WERI-Rb-1 (cell line): ENCODE results near the gene HEXD.

Source experiments
- DNase-seq: peaks from one replicate; pipeline ENCODE4 v3.0.0-alpha.2; 2020
- H3K27ac ChIP-seq: fragments of 250-450 bp; sonication (Bioruptor Pico); 2 replicates; pipeline ENCODE4 v1.5.1; 2020; ENCODE audit warnings: mild to moderate bottlenecking, moderate library complexity
- H3K27me3 ChIP-seq: fragments of 250-450 bp; sonication (Bioruptor Pico); 2 replicates; pipeline ENCODE4 v1.5.1; 2021; ENCODE audit warnings: mild to moderate bottlenecking, low read depth, moderate library complexity; ENCODE audit not compliant: insufficient read depth, severe bottlenecking
- H3K36me3 ChIP-seq: fragments of 250-450 bp; sonication (Bioruptor Pico); 2 replicates; pipeline ENCODE4 v1.5.1; 2020; ENCODE audit warnings: mild to moderate bottlenecking, moderate library complexity
- H3K4me3 ChIP-seq: 2 replicates; pipeline ENCODE4 v1.5.1; 2011; ENCODE audit warnings: low read depth, mild to moderate bottlenecking, control low read depth, low read length
- H3K9me3 ChIP-seq: fragments of 250-450 bp; sonication (Bioruptor Pico); 2 replicates; pipeline ENCODE4 v1.5.1; 2021; ENCODE audit warnings: mild to moderate bottlenecking, moderate library complexity; ENCODE audit not compliant: severe bottlenecking
- TF ChIP-seq, protein P1 (sequence below): IDR thresholded peaks from 2 replicates; pipeline ENCODE4 v1.5.1; 2011; ENCODE audit warnings: low read depth, mild to moderate bottlenecking, control low read depth, inconsistent platforms, low read length

The HEXD gene

GRCh38 chr17:82439194-82439828 lies 21.2 kb downstream of the HEXD start:
- DNase-seq: peak; percentile 15
- Histone ChIP-seq H3K27me3 (no peaks in the 10 kb centered on the region), H3K27ac (peak overlapping the region; percentile 21; the same call in 1 of the 2 replicates), H3K9me3 (no peaks in the 10 kb centered on the region), H3K36me3 (peaks cover 72% of the 10 kb centered on the region), H3K4me3 (no peak overlapping the region)
- TF ChIP-seq, protein P1, sequence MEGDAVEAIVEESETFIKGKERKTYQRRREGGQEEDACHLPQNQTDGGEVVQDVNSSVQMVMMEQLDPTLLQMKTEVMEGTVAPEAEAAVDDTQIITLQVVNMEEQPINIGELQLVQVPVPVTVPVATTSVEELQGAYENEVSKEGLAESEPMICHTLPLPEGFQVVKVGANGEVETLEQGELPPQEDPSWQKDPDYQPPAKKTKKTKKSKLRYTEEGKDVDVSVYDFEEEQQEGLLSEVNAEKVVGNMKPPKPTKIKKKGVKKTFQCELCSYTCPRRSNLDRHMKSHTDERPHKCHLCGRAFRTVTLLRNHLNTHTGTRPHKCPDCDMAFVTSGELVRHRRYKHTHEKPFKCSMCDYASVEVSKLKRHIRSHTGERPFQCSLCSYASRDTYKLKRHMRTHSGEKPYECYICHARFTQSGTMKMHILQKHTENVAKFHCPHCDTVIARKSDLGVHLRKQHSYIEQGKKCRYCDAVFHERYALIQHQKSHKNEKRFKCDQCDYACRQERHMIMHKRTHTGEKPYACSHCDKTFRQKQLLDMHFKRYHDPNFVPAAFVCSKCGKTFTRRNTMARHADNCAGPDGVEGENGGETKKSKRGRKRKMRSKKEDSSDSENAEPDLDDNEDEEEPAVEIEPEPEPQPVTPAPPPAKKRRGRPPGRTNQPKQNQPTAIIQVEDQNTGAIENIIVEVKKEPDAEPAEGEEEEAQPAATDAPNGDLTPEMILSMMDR: no peak

GRCh38 chr17:82439829-82440365 lies 21.8 kb downstream of the HEXD start:
- Histone ChIP-seq H3K4me3 (no peak overlapping the region), H3K9me3 (no peaks in the 10 kb centered on the region), H3K27ac (peak overlapping the region; percentile 21; the same call in 1 of the 2 replicates), H3K27me3 (no peaks in the 10 kb centered on the region), H3K36me3 (peaks cover 72% of the 10 kb centered on the region)
- no peak for DNase-seq
- TF ChIP-seq, protein P1: no peak

- no peak for DNase-seq
- no peaks in the 10 kb centered on the region for H3K27me3 ChIP-seq
- H3K4me3 ChIP-seq: no peak overlapping the region
- H3K36me3 ChIP-seq: peaks cover 72% of the 10 kb centered on the region
- H3K27ac ChIP-seq: peak overlapping the region; percentile 1; the same call in 1 of the 2 replicates
- no peaks in the 10 kb centered on the region for H3K9me3 ChIP-seq
- TF ChIP-seq, protein P1: no peak
Observed at GRCh38 chr17:82440469-82440981, 22.4 kb downstream of the HEXD start.

GRCh38 chr17:82440991-82441627 lies 23.0 kb downstream of the HEXD start:
- H3K27me3 ChIP-seq: no peaks in the 10 kb centered on the region
- TF ChIP-seq, protein P1: no peak
- H3K36me3 ChIP-seq: peaks cover 71% of the 10 kb centered on the region
- peak; percentile 85 for DNase-seq
- no peaks in the 10 kb centered on the region for H3K9me3 ChIP-seq
- H3K4me3 ChIP-seq: no peak overlapping the region
- H3K27ac ChIP-seq: peak overlapping the region; percentile 1; the same call in 1 of the 2 replicates

GRCh38 chr17:82441691-82442487 lies 23.7 kb downstream of the HEXD start:
- no peak for DNase-seq
- Histone ChIP-seq H3K27ac (no peak overlapping the region), H3K27me3 (no peaks in the 10 kb centered on the region), H3K36me3 (peaks cover 68% of the 10 kb centered on the region), H3K9me3 (no peaks in the 10 kb centered on the region), H3K4me3 (no peak overlapping the region)
- TF ChIP-seq, protein P1: no peak
